Astrocyte of the spinal cord (primary cell): Measurements from ENCODE around the gene HTRA3.

ENCODE experiments used
- DNase-seq: peaks from one replicate; pipeline ENCODE4 v3.0.0; 2011; ENCODE audit warnings: low read depth, low spot score
- H3K4me3 ChIP-seq: 2 replicates; pipeline ENCODE4 v1.5.1; 2011; ENCODE audit warnings: low read depth, mild to moderate bottlenecking, low read length, moderate library complexity
- in situ Hi-C: cut with HindIII; loops from 2 replicates; pipeline ENCODE4 v1.10.0; 2017; ENCODE audit warnings: low sequenced_read_pairs
- TF ChIP-seq, protein P1 (sequence below): IDR thresholded peaks from 2 replicates; pipeline ENCODE4 v1.5.1; 2012; ENCODE audit warnings: low read depth, mild to moderate bottlenecking, low read length, inconsistent platforms

HTRA3 gene

DNA sequence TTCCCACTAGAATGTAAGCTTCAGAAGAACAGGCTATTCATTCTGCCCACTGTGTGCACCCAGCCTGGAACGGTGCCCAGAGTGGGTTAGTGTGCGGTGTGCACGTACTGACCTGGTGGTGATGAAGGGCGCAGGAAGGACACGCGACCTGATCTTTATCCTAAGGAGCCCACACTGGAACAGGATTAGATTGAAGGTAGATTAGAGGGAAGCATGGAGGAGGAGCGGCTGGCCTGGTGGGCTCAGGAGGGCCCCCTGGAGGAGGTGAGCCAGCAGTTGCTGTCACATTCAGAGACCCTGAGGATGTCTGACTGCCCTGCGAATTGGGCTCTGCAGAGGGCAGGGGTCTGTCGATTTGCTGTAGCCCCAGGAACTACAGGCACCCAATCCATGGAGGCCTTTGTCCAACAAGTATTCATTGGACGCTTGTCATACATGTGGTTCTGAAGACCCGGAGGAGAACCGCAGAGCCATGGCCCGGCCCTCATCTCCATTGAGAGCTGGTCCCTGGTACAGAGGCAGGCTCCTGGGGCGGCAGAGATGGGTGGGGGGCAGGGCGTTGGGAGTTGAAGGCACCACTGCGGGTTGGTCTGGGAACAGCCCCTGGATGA is 73.2 kb downstream of the HTRA3 start:
- H3K4me3 ChIP-seq, result no peak overlapping the region
- no peak for DNase-seq
- TF ChIP-seq, protein P1, sequence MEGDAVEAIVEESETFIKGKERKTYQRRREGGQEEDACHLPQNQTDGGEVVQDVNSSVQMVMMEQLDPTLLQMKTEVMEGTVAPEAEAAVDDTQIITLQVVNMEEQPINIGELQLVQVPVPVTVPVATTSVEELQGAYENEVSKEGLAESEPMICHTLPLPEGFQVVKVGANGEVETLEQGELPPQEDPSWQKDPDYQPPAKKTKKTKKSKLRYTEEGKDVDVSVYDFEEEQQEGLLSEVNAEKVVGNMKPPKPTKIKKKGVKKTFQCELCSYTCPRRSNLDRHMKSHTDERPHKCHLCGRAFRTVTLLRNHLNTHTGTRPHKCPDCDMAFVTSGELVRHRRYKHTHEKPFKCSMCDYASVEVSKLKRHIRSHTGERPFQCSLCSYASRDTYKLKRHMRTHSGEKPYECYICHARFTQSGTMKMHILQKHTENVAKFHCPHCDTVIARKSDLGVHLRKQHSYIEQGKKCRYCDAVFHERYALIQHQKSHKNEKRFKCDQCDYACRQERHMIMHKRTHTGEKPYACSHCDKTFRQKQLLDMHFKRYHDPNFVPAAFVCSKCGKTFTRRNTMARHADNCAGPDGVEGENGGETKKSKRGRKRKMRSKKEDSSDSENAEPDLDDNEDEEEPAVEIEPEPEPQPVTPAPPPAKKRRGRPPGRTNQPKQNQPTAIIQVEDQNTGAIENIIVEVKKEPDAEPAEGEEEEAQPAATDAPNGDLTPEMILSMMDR, result peak; percentile 20
- in situ Hi-C loops, result no loop called here

DNA sequence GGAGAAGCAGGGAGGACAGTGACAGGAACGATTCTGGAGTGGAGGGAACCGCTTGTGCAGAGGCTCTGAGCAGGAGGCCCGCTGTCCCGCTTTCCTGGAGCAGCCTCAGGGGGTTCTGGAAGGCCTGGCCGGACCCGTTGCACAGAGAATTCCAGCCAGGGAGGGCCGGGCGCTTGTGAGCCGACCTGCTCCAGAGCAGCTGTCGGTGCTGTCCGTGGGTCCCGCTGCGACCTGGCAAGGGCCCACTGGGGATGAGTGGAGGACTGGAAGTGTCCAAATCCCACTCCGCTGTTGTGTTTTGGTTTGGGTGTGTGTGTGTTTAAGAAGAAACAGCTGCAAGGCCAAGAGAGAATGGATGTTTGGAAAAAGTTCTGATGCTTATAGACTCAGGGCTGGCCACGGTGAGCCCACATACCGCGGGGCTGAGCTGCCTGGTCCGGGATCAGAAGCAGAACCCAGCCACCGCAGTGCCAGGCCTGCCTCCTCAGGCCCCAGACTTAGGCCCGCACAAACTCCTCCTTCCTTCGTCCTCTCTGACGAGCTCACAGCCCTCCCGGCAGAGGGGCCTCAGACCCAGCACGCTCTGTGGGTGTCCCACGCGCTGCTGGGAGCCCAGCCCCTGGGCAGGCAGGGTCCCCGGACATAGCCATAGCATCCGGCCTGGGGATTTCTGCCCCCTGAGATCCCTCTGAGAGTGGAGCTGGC is 73.9 kb downstream of the HTRA3 start:
- in situ Hi-C loops, result no loop called here
- no peak for DNase-seq
- TF ChIP-seq, protein P1, result no peak
- H3K4me3 ChIP-seq, result no peak overlapping the region

DNA sequence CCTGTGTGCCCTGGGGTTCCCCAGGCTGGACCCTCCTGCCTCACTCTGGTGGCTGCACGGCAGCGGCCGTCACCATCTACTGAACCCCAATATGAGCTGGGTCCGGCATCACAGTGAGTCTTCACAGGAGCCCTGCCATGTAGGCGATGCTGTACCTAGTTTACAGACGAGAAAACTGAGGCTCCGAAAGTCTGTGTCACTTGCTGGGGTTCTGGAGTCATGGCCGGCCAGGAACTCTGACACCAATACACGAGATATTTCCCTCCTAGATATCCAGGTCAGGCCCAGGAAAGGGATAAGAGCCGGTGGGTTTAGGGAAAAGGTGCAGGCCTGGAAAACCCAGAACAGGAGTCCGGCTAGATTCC is 74.4 kb downstream of the HTRA3 start:
- TF ChIP-seq, protein P1, result no peak
- in situ Hi-C loops, result no loop called here
- no peak for DNase-seq

DNA sequence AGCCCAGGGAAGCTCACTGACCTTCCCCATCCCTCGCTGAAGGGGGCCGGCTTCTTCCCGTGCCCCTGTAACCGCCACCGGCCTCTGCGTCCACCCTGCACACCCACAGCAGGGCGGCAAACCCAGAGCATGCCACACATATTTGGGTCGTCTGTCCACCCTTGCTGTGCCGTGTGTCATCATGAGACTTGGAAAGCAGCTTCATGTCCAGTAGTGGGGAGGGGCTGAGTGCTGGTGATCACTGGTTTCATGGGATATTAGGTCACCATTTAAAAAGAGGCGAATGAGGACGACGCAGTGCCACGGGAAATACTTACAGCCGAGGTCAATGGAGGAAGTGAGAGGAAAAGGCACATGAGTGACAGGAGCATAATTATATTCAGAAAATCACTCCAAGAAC is 74.8 kb downstream of the HTRA3 start:
- in situ Hi-C loops, result no loop called here
- no peak for DNase-seq
- H3K4me3 ChIP-seq, result no peak overlapping the region
- TF ChIP-seq, protein P1, result no peak

More for the DNA sequence above, 74.4 kb downstream of the HTRA3 start:
- H3K4me3 ChIP-seq, result no peak overlapping the region

DNA sequence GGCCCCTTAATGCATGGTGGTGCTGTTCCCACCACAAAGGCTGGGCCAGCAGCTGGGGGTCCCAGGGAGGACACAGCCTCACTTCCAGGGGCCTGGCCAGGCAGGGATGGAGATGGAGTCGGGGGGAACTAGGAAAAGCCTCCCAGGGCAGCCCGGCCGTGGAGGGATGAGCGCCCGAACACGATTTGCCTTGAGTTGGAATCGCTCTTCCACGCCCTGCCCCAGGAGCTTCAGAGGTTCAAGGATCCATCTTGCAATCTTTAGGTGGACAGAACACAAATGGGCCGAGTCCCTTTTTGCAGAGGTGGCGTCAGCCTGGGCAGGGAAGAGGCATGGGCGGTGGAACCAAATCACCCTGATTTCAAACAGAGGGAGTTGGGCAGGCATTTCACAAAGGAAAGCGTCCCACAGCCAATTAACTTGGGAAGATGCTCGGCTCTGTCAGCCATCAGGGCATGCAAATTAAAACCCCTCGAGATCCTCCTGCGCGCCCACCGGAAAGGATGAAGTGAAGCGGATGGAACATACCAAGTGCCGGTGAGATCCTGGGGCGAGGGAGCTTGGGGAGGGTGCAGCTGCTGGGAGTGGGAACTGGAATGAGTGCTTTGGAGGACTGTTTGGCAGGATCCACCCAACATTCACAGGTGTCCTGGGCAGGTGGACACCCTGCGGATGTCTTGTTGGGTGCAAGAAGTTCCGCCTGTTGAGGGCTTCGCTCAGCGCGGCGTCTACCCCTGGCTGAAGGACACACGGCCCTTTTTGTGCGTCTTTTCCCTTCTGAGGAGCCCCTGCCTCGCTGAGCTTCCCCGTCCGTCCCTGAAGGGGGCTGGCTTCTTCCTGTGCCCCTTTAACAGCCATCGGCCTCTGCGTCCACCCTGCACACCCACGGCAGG is 75.7 kb downstream of the HTRA3 start:
- no peak for DNase-seq
- no peak overlapping the region for H3K4me3 ChIP-seq
- in situ Hi-C loops, result no loop called here
- TF ChIP-seq, protein P1, result no peak

DNA sequence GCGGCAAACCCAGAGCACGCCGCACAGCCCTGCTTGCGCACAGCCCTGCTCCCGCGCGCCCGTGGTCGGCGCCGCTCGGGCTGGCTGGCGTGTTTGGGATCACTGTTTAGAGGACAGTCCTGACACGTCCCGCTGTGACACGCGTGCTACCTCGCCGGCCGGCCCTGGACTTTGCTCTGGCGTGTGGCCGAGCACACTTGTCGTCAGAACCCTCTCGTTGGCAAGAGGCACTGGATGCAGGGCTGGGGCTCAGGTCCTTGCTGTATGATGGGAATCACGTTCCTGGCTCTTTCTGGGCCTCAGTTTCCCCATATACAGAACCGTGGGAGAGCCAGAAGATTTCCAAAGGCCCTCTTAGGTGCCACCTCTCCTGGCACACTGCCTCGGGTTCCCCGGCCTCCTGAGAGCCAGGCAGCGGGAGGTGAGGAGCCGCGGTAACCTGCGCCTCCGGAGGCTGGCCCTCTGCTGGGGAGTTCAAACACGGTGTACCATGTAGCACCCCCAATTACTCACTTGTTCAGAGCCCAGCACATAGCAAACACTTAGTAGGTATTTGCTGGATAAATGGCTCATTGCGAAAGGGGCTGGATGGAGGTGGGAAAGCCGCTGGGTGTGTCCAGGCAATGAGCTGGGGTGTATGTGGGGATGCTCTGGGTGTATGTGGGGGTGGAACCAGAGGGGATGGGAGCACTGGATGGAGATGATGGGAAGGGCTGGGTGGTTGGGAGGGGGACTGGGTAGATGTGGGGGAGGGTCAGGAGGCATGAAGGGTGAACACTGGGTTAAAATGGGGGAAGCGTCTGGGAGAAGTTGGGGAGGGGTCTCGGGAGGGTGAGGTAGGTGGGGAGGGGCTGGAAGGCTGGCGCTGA is 76.6 kb downstream of the HTRA3 start:
- in situ Hi-C loops, result no loop called here
- TF ChIP-seq, protein P1, result no peak
- H3K4me3 ChIP-seq, result no peak overlapping the region
- no peak for DNase-seq
